ENCODE data around the gene ADAT2. TPM values are rescaled to one million over a fixed set of nuclear protein-coding genes. Genes with fewer than 3 reads are reported as not detected.

The ADAT2 gene
- total RNA-seq, 1 donor from 2014 or later = 4.9 TPM

- no peak for ATAC-seq
Observed at GRCh38 chr6:143441010-143441409, 9.5 kb downstream of the ADAT2 start.

DNA sequence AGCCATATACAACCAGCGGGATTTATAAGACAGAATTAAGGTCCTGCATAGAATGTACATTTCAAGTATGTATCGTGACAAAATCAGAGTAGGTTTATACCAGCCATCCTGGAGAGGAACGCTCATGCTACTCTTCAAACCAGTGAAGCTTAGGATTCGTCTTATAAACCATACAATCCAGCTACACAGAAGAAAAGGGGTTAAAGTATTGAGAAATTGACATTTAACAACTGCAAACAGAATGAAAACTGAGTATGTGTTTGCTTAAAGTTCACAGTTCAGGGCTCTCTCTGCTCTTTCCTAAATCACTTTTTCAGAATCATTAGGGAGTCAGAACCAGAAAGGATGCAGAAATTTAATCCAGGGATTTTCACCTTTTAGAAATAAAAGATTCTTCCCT, 17.9 kb downstream of the ADAT2 start:
- ATAC-seq = no peak

DNA sequence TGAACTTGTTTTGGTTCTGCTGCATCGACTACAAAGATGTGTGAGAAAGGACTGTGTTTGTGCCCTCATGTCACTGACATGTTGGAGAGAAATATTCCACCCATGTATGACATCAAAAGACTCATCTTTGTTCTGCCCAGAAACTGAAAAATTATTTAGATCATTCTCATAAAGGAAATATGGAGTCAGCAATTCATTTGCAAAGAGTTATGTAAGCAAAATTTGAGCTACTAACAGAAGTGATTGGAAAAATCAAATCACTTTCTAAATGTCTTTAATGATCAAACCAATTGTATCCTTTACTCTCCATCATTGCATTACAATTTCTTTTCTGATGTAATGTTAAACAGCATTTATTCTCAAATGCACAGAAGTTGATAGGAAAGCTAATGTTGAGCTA, 19.3 kb downstream of the ADAT2 start:
- ATAC-seq = no peak

DNA sequence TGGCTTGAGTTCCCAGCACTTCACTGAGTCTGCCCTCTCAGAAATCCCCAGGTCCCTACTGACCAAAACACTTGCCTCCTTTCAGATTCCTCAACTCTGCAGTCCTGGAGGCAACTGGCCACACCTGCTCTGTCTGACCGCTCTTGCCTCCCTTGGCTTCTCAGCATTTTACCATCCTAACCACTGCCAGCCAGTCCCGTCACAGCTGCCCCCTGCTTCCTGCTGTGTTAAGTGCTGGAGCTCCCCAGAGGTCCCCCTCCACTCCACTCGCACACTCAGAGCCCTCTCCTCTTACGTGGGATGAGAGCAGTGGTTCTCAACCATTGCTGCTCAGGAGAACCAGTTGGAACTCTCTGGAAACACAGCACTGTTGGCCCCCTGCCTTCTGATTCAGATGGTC, 20.5 kb downstream of the ADAT2 start:
- no peak for ATAC-seq

- peak; percentile 91 for ATAC-seq
Observed at GRCh38 chr6:143427109-143427817, 23.2 kb downstream of the ADAT2 start.

- no peak for ATAC-seq
Observed at GRCh38 chr6:143426026-143426425, 24.5 kb downstream of the ADAT2 start.

GRCh38 chr6:143419526-143419925, 31.0 kb downstream of the ADAT2 start:
- no peak for ATAC-seq

- no peak for ATAC-seq
Observed at GRCh38 chr6:143414769-143415168, 35.7 kb downstream of the ADAT2 start.

DNA sequence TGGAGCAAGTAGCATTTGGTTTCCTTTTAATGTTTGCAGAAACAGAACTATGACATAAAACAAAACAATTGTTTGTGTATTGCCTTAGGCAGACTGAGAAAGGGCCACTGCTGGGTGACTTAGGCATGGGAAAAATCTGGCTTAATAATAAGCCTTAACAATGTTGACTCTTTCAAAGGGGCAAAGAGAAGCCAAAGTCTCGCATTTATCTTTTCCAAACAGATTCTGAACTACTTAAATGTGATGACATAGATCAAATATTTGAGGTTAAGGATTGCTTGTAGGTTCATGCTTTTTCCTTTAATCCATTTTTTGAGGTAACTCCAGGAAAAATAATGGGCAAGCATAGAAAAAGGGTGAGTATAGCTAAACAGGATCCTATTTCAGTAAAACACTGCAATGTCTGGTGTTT, 39.6 kb downstream of the ADAT2 start:
- ATAC-seq = no peak

DNA sequence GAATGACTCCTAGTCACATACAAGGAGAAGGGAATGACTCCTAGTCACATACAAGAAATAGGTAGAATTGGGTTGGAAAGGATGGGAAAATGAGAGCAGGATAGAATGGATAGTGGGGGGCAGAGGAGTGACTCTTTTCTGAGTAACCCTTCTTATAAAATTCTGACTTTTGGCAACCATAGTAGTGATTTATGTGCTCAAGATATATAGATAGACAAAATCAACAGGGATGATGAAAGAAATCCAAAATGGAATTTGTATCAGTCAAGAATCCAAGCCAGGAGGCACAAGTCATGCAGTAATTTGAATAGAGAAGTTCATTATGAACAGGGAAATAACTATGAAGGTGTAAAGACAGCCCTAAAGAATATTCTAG, 41.7 kb downstream of the ADAT2 start:
- ATAC-seq = no peak

DNA sequence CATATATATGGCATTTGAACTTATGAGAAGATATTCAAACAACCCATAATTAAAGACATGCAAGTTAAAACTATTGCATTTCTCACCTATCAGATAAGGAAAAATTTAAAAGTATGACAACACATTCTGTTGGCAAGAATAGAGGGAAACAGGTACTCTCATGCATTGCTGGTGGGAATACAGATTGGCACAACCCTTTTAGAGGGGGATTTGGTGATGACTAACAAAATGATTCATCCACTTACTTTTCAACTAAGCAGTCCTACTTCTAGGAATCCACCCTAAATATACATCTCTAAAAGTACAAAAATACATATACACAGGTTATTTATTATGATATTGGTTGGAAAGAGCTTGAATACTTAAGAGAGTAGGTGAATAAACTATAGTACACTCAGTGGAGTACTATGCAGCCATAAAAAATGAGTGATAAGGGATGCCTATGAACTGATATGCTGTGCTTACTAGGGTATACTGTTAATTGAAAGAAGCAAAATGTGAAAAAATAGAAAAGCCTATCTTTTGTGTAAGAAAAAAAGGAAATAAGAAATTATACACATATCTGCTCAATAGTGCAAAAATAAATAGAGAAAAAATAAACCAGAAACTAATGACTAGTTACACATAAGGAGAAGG, 42.2 kb downstream of the ADAT2 start:
- ATAC-seq = no peak

- no peak for ATAC-seq
Observed at GRCh38 chr6:143406673-143407072, 43.8 kb downstream of the ADAT2 start.

DNA sequence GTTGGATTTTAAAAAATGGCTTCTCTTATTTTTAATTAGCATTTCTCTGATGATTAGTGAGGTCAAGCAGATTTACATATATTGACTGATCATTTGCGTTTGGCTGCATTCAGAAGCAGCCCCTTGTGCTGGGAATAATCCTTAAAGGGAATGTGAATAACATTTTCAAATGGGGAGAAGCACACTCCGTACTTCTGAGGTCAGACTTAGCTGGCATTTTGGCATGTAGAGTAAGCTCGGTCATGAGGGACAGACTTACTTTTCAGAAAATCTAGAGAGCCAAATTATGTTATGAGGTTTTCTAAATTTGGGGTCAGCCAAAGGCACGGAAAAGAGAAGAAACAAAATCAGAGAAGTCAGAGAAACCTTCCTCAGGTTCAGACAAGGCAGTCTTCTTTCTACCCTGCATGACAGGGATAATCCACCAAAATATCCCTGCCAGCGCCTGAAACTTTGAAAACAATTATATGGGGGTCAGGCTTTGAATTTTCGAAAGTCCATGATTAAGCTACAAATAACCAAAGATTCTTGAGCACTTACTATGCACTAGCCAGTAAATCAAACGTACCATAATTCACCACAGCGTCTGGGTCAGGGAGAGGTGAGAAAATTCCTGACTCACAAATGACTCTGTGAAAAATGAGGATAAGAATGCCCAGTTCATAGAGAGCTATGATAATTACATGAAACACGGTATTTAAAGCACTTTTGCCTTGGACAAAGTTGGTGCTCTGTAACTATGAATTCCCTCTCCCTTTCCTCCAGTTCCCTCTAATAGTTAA, 44.9 kb downstream of the ADAT2 start:
- no peak for ATAC-seq

GRCh38 chr6:143402721-143403336, 47.7 kb downstream of the ADAT2 start:
- ATAC-seq = no peak

DNA sequence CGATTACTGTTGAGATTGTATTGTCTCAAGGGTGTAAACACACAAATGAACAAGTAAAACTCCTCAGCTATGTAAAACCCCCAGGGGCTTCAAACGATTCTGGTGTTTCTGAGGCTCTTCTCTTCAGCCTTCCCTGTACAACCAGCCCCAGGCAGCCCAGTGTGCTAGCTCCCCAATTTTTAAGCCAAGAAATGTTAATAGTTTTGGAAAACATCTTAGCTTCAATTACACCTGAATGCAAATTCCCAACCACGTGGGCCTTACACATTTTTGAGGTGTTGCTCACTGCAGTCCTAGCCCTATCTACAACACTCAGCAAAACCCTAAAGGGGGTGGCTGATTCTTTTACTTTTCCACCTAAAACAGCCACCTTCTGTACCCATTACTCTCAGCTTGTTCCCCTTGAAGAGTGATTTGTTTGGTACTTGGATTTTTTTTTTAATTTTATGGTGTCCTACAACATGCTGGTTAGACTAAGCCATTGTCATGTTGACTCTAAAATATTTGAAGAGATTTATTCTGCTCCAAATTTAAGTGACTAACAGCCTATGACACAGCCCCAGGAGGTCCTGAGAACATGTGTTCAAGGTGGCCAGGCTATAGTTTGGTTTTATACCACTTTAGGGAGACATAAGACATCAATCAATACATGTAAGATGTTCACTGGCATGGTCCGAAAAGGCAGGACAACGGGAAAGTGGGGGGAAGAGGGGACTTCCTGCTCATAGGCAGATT, 48.7 kb downstream of the ADAT2 start:
- no peak for ATAC-seq

GRCh38 chr6:143401068-143401446, 49.4 kb downstream of the ADAT2 start:
- ATAC-seq = no peak

GRCh38 chr6:143400258-143401067, 50.0 kb downstream of the ADAT2 start:
- no peak for ATAC-seq

DNA sequence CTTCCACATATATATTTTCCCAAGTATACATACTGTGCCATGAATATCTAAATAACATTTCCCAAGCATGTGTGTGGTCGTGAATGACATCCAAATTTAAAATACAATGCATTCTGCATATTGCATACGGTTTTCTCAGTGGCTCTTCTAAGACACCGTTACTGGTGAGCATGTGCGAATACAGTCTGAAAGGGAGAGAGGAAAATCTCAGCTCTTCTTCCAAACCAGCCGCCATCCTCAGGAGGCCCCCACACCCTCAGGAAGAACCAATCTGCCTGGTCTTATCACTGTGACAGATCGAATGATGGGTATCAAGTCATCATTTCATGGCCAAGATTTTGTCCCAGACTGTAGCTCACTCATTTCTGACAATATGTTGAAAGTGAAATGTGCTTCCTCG, 50.7 kb downstream of the ADAT2 start:
- no peak for ATAC-seq

GRCh38 chr6:143399176-143399575, 51.3 kb downstream of the ADAT2 start:
- ATAC-seq = no peak

DNA sequence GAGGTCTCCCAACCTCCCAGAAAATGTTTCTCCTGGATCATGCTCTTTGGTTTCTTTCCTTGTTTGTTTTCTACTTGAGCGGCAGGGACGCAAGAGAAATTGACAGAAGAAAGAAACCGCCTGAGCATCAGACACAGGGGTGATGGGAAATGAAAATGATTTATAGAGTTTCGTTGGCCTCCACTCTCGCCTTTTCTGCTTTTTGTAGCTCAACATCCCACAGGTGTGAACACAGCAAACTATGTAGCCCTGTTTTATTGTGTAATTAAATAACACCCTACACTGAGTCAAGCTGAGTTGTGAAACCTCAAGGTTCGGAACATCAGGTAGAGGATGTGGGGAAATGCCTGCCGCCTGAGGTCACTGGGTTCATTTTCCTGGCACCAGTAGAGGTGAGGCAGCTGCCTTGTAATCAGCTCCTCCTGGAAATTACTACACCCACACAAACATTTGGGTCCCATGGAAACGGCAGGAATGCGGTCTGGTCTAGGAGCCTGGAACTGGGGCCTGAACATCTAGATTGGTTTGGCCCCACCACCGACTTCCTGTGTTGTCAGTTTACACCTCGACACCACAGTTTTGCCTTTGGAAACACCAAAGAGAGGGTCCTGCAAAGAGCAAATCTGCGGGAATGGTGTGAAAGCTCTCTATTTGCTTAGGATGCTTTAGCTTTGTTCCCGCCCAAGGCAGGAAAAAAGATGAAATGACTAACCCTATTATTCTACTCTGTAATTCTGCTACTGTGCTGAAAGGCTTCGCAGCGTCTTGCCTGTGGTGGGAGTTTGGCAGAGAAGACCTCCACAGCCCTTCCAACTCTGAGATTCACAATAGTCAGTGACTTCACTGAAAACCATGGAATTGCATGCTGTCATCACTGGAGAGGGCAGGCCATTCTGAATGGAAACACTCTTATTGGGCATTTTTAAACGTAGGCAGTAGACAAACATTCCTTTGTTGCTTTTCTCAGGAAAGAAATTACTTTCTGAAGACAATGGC, 53.0 kb downstream of the ADAT2 start:
- ATAC-seq = peak; percentile 99

Measured in esophagus mucosa (tissue), 1 donor.